HL-60/S4 treated with phorbol 12-myristate 13-acetate at 8.2 ng/mL for 4 days and 3 days (cell line): ENCODE results near the gene ADARB1.

Experiments
- in situ Hi-C: fragments of 300-500 bp; cut with MboI; formaldehyde crosslinking; loops from 2 replicates; pipeline ENCODE4 v1.15.0; 2022; ENCODE audit warnings: low sequenced_read_pairs

Gene ADARB1

GRCh38 chr21:45220714-45221490, 146.5 kb downstream of the ADARB1 start:
- in situ Hi-C loops, result no loop called here

DNA sequence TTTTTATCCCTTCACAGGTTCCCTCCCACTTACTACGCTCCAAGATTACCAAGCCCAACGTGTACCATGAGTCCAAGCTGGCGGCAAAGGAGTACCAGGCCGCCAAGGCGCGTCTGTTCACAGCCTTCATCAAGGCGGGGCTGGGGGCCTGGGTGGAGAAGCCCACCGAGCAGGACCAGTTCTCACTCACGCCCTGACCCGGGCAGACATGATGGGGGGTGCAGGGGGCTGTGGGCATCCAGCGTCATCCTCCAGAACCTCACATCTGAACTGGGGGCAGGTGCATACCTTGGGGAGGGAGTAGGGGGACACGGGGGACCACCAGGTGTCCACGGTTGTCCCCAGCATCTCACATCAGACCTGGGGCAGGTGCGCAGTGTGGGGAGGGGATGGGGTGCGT, 147.6 kb downstream of the ADARB1 start:
- in situ Hi-C loops, result no loop called here

DNA sequence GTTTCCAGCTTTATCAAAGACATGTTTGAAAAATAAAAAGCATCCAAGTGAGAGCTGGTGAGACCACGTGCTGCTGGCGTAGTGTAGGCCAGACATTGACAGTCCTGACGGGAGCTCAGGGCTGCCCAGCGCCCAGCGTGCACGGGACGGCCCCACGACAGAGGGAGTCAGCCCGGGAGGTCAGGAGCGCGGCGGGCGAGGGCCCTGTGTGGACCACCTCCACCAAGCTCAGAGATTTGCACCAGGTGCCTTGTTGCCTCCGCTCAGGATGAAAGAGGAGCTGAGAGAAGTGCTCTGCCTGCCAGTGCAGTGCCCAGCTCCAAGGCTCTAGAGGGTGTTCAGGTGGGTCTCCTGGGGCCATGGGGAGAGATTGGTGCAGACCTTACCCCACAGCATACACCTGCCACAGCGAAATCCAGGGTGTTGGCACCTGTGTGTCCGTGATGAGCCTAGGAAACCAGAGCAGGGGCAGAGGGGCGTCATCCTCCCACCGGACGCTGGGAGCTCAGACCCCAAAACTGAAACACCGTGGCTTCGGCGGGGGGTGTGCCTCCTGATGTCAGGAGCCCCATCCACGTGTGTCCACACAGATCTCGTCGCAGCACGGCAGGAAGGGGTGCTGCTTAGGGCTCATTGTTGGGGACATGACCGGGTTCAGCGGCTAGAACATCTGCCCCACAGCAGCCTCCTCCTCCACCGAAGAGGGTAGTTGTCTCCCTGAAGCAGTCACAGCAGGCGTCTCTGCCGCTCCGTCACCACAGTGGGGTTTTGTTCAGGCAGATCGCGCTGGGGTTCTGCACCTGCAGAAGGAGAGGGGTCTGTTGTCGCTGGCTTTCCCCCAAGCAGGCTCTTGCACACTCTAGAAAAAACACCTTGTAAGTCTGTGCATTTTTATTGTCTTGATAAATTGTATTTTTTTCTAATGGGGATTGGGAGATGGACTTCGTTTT, 149.1 kb downstream of the ADARB1 start:
- in situ Hi-C loops, result no loop called here

DNA sequence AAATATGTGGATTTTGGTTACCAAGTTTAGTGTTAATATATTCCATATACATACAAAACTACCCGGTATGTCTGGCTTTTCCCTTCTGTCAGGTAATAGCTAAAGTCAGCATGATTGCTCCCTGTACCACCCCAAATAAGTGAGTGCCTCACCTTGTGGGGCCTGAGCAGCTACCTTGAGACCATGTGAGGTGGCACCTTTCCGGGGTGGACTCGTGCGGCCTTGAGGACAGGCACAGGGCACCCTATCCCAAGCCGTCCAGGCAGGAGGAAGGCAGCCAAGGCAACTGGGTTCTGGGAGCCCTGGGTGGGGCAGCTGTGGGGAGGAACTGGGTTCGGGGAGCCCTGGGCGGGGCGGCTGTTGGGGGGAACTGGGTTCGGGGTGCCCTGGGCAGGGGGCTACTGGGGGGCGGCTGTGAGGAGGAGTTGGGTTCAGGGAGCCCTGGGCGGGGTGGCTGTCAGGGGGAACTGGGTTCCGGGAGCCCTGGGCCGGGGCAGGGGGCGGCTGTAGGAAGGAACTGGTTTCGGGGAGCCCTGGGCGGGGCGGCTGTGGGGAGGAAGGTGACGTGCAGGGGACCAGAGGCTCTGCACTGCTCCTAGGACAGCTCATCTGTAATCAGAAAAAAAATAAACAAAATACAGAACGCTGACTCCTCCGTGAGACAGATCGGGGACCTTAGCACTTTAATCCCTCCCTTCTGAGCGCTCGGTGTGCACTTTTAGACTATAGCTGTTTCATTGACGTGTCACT, 150.0 kb downstream of the ADARB1 start:
- in situ Hi-C loops, result no loop called here

GRCh38 chr21:45225041-45225740, 150.8 kb downstream of the ADARB1 start:
- in situ Hi-C loops, result no loop called here

DNA sequence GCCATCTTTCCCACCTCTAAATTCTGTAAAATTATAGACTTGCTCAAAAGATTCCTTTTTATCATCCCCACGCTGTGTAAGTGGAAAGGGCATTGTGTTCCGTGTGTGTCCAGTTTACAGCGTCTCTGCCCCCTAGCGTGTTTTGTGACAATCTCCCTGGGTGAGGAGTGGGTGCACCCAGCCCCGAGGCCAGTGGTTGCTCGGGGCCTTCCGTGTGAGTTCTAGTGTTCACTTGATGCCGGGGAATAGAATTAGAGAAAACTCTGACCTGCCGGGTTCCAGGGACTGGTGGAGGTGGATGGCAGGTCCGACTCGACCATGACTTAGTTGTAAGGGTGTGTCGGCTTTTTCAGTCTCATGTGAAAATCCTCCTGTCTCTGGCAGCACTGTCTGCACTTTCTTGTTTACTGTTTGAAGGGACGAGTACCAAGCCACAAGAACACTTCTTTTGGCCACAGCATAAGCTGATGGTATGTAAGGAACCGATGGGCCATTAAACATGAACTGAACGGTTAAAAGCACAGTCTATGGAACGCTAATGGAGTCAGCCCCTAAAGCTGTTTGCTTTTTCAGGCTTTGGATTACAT, 151.5 kb downstream of the ADARB1 start:
- in situ Hi-C loops, result no loop called here

GRCh38 chr21:45226540-45227326, 152.4 kb downstream of the ADARB1 start:
- in situ Hi-C loops, result no loop called here

GRCh38 chr21:45227735-45228134, 153.4 kb downstream of the ADARB1 start:
- in situ Hi-C loops, result no loop called here

DNA sequence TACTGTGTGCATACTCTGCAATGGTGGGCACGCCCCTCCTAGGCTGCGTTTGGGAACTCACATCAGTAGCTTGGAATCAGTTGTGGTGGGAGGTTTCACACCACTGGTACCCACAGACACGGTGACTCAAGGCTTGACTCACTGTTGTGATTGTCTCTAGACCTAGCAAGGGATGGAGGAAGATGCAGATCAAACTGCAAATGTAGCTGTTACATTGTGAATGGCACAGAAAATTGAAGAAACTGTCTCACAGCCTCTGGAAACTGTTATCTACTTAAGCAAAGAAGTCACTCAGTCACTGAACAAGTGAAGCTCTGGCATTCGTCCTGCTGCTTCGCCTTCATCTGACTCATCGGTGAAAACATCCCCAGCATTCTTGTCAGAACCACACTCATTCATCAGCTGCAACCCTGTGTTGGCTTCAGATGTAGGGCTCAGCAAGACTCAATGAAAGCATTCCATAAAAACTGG, 153.8 kb downstream of the ADARB1 start:
- in situ Hi-C loops, result no loop called here

GRCh38 chr21:45228656-45229240, 154.4 kb downstream of the ADARB1 start:
- in situ Hi-C loops, result no loop called here

DNA sequence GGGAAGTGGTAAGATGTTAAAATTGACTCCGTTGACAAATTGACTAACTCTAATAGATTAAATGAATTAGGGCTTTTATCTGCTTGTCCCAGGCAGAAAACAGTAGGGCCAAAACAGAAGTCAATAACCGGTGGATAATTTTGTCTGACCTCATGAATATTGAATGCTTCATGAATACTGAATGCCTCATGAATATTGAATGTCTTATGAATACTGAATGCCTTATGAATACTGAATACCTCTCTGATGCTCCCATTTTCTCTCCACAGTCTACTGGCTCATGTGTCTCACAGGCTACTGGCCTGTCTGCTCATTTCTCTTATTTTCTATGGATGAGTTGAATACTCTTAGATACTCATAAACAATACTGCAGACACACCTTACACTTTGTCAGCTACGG, 157.3 kb downstream of the ADARB1 start:
- in situ Hi-C loops, result no loop called here

- in situ Hi-C loops, result no loop called here
Observed at GRCh38 chr21:45234127-45234526, 159.7 kb downstream of the ADARB1 start.

- in situ Hi-C loops, result no loop called here
Observed at GRCh38 chr21:45234965-45235364, 160.6 kb downstream of the ADARB1 start.

- in situ Hi-C loops, result no loop called here
Observed at GRCh38 chr21:45235488-45235887, 161.1 kb downstream of the ADARB1 start.

DNA sequence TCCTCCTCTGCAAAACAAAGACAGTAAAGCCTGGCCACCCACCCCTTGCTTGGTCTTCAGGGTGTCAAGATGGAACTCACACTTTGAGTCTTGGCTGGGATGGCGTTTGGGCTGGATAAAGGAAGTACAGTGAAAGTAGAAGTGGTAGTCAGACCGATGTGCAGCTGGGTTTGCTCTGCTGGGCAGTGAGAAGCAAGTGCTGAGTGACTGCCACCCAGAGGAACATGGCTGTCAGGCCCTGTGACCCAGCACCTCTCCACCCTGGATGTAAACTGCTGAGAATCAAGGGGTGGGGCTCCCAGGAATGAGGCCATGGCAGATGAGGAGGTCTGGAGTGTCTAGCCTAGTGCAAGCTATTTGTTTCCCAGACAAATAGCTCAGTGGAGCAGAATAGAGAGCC, 162.1 kb downstream of the ADARB1 start:
- in situ Hi-C loops, result no loop called here

- in situ Hi-C loops, result no loop called here
Observed at GRCh38 chr21:45237401-45237800, 163.0 kb downstream of the ADARB1 start.

DNA sequence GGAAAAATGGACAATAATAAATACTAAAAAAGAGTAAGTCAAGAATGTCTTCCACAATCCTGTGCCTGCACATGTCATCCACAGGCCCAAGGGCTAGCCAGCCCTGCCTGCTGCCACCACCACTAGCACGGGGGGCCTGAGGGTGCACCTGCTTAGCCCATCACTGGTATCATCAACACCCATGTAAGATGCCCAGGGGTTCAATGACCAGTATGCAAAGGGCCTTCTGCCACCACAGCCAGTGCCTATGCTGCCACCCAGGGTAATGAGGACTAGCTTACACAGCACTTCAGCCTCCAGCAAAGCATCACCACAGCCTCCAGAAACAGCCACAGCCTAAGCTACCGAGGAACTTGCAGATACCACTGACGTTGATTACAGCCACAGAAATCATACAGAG, 167.0 kb downstream of the ADARB1 start:
- in situ Hi-C loops, result no loop called here

DNA sequence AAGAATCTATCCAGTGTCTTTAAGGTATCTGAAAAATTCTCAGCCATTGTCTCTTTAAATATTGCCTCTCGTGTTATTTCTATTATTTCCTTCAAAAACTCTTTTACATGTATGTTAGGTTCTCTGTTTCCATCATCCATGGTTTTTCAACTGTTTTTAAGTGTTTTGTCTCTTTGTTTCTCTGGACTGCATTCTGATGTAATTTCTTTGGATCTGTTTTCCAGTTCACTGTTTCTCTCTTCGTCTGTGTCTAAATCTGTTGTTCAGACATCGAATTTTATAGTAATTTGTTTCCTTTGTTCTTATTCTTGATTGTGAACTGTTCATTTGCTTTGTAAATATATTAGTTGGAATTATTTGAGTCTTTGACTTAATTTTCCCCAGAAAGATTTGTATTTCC, 169.2 kb downstream of the ADARB1 start:
- in situ Hi-C loops, result no loop called here

GRCh38 chr21:45244799-45245340, 170.5 kb downstream of the ADARB1 start:
- in situ Hi-C loops, result no loop called here
